Cardiac muscle cell (in vitro differentiated cells and primary cell): ENCODE data around the gene GLCCI1. TPM values are rescaled to one million over a fixed set of nuclear protein-coding genes. Genes with fewer than 3 reads are reported as not detected.

Source experiments
- DNase-seq, 2 donors: peaks; one replicate each; pipeline versions ENCODE4 v3.0.0 to v3.0.0-alpha.2; 2010 to 2017; ENCODE audit warnings: low read depth in 1 of 2, low spot score in 1 of 2
- H3K27ac ChIP-seq: fragments of 200-600 bp; sonication (generic); 2 replicates; pipeline ENCODE4 v1.5.1; 2016
- H3K27me3 ChIP-seq: fragments of 200-600 bp; sonication (generic); 2 replicates; pipeline ENCODE4 v1.6.0; 2016; ENCODE audit warnings: control low read depth
- H3K36me3 ChIP-seq: fragments of 200-600 bp; sonication (generic); 2 replicates; pipeline ENCODE4 v1.5.1; 2016; ENCODE audit warnings: control low read depth
- H3K4me1 ChIP-seq: fragments of 200-600 bp; sonication (generic); 2 replicates; pipeline ENCODE4 v1.8.1; 2017; ENCODE audit warnings: low read depth, mild to moderate bottlenecking, mixed run types
- H3K4me3 ChIP-seq: fragments of 200-600 bp; sonication (generic); 2 replicates; pipeline ENCODE4 v1.5.1; 2016; ENCODE audit warnings: mild to moderate bottlenecking
- H3K9me3 ChIP-seq: fragments of 200-600 bp; sonication (generic); 2 replicates; pipeline ENCODE4 v1.5.1; 2017; ENCODE audit warnings: low read depth, mild to moderate bottlenecking, control low read depth
- CTCF ChIP-seq: IDR thresholded peaks from 2 replicates; pipeline ENCODE4 v1.5.1; 2012; ENCODE audit warnings: low read depth, mild to moderate bottlenecking, low read length
- polyA plus RNA-seq: library from polyadenylated mRNA; unstranded; fragments of >200 nt; fragmentation: Nextera tagmentation; extraction: Ambion mirVana; gene quantifications from 2 replicates; pipeline ENCODE4 v1.2.1, GENCODE V29; 2016
- total RNA-seq: library from RNA; depleted of rRNA; stranded (reverse); fragments of >200 nt; gene quantifications from 2 replicates; pipeline ENCODE4 v1.2.3, GENCODE V29; 2016

GLCCI1 gene
- total and polyA plus RNA-seq, 2 experiments from 2014 or later = 8.6 to 16.4 TPM

DNA sequence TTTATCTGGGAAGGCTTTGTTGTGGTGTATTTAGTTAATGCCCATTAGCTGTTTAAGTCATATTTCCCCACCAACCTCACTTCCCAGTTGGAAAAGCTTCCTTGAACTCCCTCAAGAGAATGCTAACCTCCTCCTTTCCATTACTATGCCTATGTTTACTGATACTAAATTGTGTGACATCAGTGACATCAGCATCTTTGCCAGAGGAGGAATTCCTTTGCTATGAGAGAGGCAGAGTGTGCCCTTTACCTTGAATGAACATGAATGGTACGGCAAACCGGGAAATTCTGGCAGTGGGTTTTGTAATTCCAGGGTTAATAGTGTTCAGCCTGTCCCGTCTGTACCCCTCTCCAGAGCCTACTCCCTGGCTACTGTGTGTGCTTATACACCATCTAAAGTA lies 22.1 kb upstream of the GLCCI1 start:
- no peak for DNase-seq
- Histone ChIP-seq H3K36me3 (no peaks in the 10 kb centered on the region), H3K27ac (no peak overlapping the region), H3K9me3 (no peaks in the 10 kb centered on the region), H3K4me1 (peaks cover 6% of the 10 kb centered on the region), H3K4me3 (no peak overlapping the region), H3K27me3 (peaks cover 30% of the 10 kb centered on the region)
- no peak for TF ChIP-seq CTCF

- no peak for TF ChIP-seq CTCF
- H3K9me3 ChIP-seq = no peaks in the 10 kb centered on the region
- no peak overlapping the region for H3K27ac ChIP-seq
- peaks cover 30% of the 10 kb centered on the region for H3K27me3 ChIP-seq
- H3K36me3 ChIP-seq = no peaks in the 10 kb centered on the region
- no peak for DNase-seq
- no peak overlapping the region for H3K4me3 ChIP-seq
- H3K4me1 ChIP-seq = peaks cover 6% of the 10 kb centered on the region
These were observed 20.4 kb upstream of the GLCCI1 start for GRCh38 chr7:7948232-7948631.

- peaks cover 4% of the 10 kb centered on the region for H3K27me3 ChIP-seq
- no peak for TF ChIP-seq CTCF
- peaks cover 6% of the 10 kb centered on the region for H3K4me1 ChIP-seq
- no peak overlapping the region for H3K27ac ChIP-seq
- no peaks in the 10 kb centered on the region for H3K9me3 ChIP-seq
- H3K36me3 ChIP-seq = no peaks in the 10 kb centered on the region
- DNase-seq = no peak
- no peak overlapping the region for H3K4me3 ChIP-seq
These were observed 14.8 kb upstream of the GLCCI1 start for GRCh38 chr7:7953806-7954205.

DNA sequence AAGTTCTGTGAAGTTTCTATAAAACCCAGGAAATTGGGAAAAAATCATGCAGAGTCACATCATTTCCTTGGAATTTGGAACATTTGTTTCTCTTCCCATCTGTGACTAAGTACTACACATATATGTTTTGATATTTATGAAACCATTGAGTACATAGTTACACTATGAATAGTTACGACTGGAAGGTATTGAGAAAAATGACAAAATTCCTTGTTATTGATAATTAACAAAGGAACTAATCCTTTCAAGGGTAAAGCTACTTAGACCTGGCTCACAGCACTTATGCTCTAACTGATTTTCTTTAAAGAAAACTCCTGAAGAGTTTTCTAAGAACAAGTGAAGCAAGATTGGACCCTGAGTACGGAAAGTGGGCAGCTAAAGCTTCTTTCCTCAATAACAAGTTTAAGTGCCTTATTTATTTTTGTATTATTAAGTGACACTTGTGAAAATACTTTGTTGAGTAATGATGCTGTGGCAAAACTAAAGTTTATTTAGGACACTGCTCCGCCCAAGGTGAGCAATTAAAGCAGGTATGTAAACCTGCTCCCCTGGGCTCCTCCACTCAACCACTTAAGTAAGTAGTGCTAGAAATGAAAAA lies 12.0 kb upstream of the GLCCI1 start:
- Histone ChIP-seq H3K27ac (no peak overlapping the region), H3K4me1 (no peaks in the 10 kb centered on the region), H3K36me3 (no peaks in the 10 kb centered on the region), H3K4me3 (no peak overlapping the region), H3K27me3 (no peaks in the 10 kb centered on the region), H3K9me3 (no peaks in the 10 kb centered on the region)
- TF ChIP-seq CTCF = no peak
- no peak for DNase-seq

DNA sequence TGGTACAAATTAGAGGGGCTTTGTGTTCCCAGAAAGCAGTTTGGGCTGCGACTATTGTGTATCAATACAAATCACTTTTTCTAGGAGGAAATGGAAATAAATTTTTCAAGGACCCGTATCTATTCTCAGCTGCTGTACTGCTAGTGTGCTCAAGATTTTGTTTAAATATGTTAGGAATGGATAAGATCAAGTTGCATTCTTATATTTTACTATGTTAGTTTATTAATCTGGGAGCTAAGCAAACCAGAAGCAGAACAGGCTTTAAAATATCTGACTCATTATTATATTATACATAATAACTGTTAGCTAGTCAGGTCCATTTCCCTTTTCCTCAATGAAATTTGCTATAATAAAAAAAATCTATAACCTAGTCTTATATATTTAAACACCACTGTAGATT lies 11.1 kb upstream of the GLCCI1 start:
- no peaks in the 10 kb centered on the region for H3K9me3 ChIP-seq
- H3K27me3 ChIP-seq = no peaks in the 10 kb centered on the region
- H3K27ac ChIP-seq = no peak overlapping the region
- DNase-seq = no peak
- H3K36me3 ChIP-seq = no peaks in the 10 kb centered on the region
- TF ChIP-seq CTCF = no peak
- H3K4me3 ChIP-seq = no peak overlapping the region
- no peaks in the 10 kb centered on the region for H3K4me1 ChIP-seq
